ENCODE data around the gene RGS9. TPM values are rescaled to one million over a fixed set of nuclear protein-coding genes. Genes with fewer than 3 reads are reported as not detected.

The RGS9 gene
- total RNA-seq, 1 experiment from 2014 or later = 0.49 TPM

- Mint-ChIP-seq H3K27me3 (ENCODE audit: insufficient read depth, unreplicated experiment) (peaks cover 17% of the 10 kb centered on the region), H3K4me1 (ENCODE audit: insufficient read depth, unreplicated experiment) (peaks cover 5% of the 10 kb centered on the region), H3K27ac (ENCODE audit: low read depth, unreplicated experiment) (no peak overlapping the region), H3K9me3 (ENCODE audit: unreplicated experiment) (peaks cover 7% of the 10 kb centered on the region), H3K4me3 (ENCODE audit: unreplicated experiment) (no peak overlapping the region), H3K36me3 (ENCODE audit: insufficient read depth, unreplicated experiment) (no peaks in the 10 kb centered on the region)
- intact Hi-C loops (cut with micrococcal nuclease) = no loop called here
- no peak for DNase-seq (ENCODE audit: unreplicated experiment)
- no TSS peak for BruUV-seq (replicated peaks)
- CTCF ChIA-PET = interaction anchor here (0.7 kb wide), 1 partner anchor 19 kb away, joined by 6 read pairs; no protein-coding TSS in a partner anchor
- no peak for TF ChIP-seq CTCF (IDR thresholded peaks at IDR 0.05; ENCODE audit: unreplicated experiment)
- POLR2A ChIA-PET = interaction anchor here (0.6 kb wide), 1 partner anchor 1657 kb away, joined by 3 read pairs; no protein-coding TSS in a partner anchor
Measured at GRCh38 chr17:65260626-65261025, 123.5 kb downstream of the RGS9 start.

GRCh38 chr17:65261152-65261551 is 124.0 kb downstream of the RGS9 start:
- POLR2A ChIA-PET = interaction anchor here (0.6 kb wide), 1 partner anchor 1657 kb away, joined by 3 read pairs; no protein-coding TSS in a partner anchor
- no peak for TF ChIP-seq CTCF (IDR thresholded peaks at IDR 0.05; ENCODE audit: unreplicated experiment)
- BruUV-seq (replicated peaks) = no TSS peak
- Mint-ChIP-seq H3K4me1 (ENCODE audit: insufficient read depth, unreplicated experiment) (peaks cover 5% of the 10 kb centered on the region), H3K4me3 (ENCODE audit: unreplicated experiment) (no peak overlapping the region), H3K9me3 (ENCODE audit: unreplicated experiment) (peaks cover 5% of the 10 kb centered on the region), H3K27me3 (ENCODE audit: insufficient read depth, unreplicated experiment) (peaks cover 13% of the 10 kb centered on the region), H3K36me3 (ENCODE audit: insufficient read depth, unreplicated experiment) (no peaks in the 10 kb centered on the region), H3K27ac (ENCODE audit: low read depth, unreplicated experiment) (no peak overlapping the region)
- CTCF ChIA-PET = no interaction called here
- intact Hi-C loops (cut with micrococcal nuclease) = no loop called here
- no peak for DNase-seq (ENCODE audit: unreplicated experiment)

- BruUV-seq (replicated peaks) = no TSS peak
- POLR2A ChIA-PET = no interaction called here
- peaks cover 5% of the 10 kb centered on the region for H3K4me1 Mint-ChIP-seq (ENCODE audit: insufficient read depth, unreplicated experiment)
- H3K27me3 Mint-ChIP-seq (ENCODE audit: insufficient read depth, unreplicated experiment) = peaks cover 5% of the 10 kb centered on the region
- DNase-seq (ENCODE audit: unreplicated experiment) = no peak
- no peak overlapping the region for H3K27ac Mint-ChIP-seq (ENCODE audit: low read depth, unreplicated experiment)
- CTCF ChIA-PET = interaction anchor here (0.6 to 0.7 kb wide), 2 partner anchors 340 to 731 kb away, joined by 3 to 4 read pairs; no protein-coding TSS in a partner anchor
- H3K9me3 Mint-ChIP-seq (ENCODE audit: unreplicated experiment) = peaks cover 7% of the 10 kb centered on the region
- H3K4me3 Mint-ChIP-seq (ENCODE audit: unreplicated experiment) = no peak overlapping the region
- no peak for TF ChIP-seq CTCF (IDR thresholded peaks at IDR 0.05; ENCODE audit: unreplicated experiment)
- intact Hi-C loops (cut with micrococcal nuclease) = no loop called here
- no peaks in the 10 kb centered on the region for H3K36me3 Mint-ChIP-seq (ENCODE audit: insufficient read depth, unreplicated experiment)
Measured at GRCh38 chr17:65261682-65262636, 124.8 kb downstream of the RGS9 start.

- no peak for DNase-seq (ENCODE audit: unreplicated experiment)
- H3K4me1 Mint-ChIP-seq (ENCODE audit: insufficient read depth, unreplicated experiment) = peaks cover 5% of the 10 kb centered on the region
- no TSS peak for BruUV-seq (replicated peaks)
- no peaks in the 10 kb centered on the region for H3K27me3 Mint-ChIP-seq (ENCODE audit: insufficient read depth, unreplicated experiment)
- peaks cover 10% of the 10 kb centered on the region for H3K9me3 Mint-ChIP-seq (ENCODE audit: unreplicated experiment)
- H3K4me3 Mint-ChIP-seq (ENCODE audit: unreplicated experiment) = no peak overlapping the region
- no peak overlapping the region for H3K27ac Mint-ChIP-seq (ENCODE audit: low read depth, unreplicated experiment)
- no peak for TF ChIP-seq CTCF (IDR thresholded peaks at IDR 0.05; ENCODE audit: unreplicated experiment)
- intact Hi-C loops (cut with micrococcal nuclease) = no loop called here
- H3K36me3 Mint-ChIP-seq (ENCODE audit: insufficient read depth, unreplicated experiment) = no peaks in the 10 kb centered on the region
- CTCF ChIA-PET = interaction anchor here (1.7 kb wide), 1 partner anchor 30 kb away, joined by 4 read pairs; no protein-coding TSS in a partner anchor
- POLR2A ChIA-PET = interaction anchor here (0.6 to 0.7 kb wide), 2 partner anchors 531 to 606 kb away, joined by 3 to 4 read pairs; no protein-coding TSS in a partner anchor
Measured at GRCh38 chr17:65265276-65265675, 128.1 kb downstream of the RGS9 start.
